ENCODE results near the gene SPN.

Gene SPN

GRCh38 chr16:29674188-29674587, 11.1 kb downstream of the SPN start:
- no peak overlapping the region for H3K4me3 ChIP-seq (ENCODE audit: insufficient read depth, low read depth, low read length, poor library complexity, severe bottlenecking)
- DNase-seq = no peak
- H3K36me3 ChIP-seq (ENCODE audit: control insufficient read depth, insufficient read depth, low read length) = no peaks in the 10 kb centered on the region
- H3K27ac ChIP-seq (ENCODE audit: insufficient read depth, low read length, poor library complexity, severe bottlenecking) = no peak overlapping the region
- H3K4me1 ChIP-seq (ENCODE audit: control insufficient read depth, insufficient read depth, low read length, poor library complexity, severe bottlenecking) = peaks cover 4% of the 10 kb centered on the region
- no peaks in the 10 kb centered on the region for H3K27me3 ChIP-seq (replicated peaks; ENCODE audit: control insufficient read depth, insufficient read depth, low read length, poor library complexity, severe bottlenecking)
- H3K9me3 ChIP-seq (ENCODE audit: control insufficient read depth, low read length) = no peaks in the 10 kb centered on the region

GRCh38 chr16:29675811-29676643, 13.0 kb downstream of the SPN start:
- H3K36me3 ChIP-seq (ENCODE audit: control insufficient read depth, insufficient read depth, low read length) = no peaks in the 10 kb centered on the region
- no peaks in the 10 kb centered on the region for H3K27me3 ChIP-seq (replicated peaks; ENCODE audit: control insufficient read depth, insufficient read depth, low read length, poor library complexity, severe bottlenecking)
- H3K4me3 ChIP-seq (ENCODE audit: insufficient read depth, low read depth, low read length, poor library complexity, severe bottlenecking) = no peak overlapping the region
- no peaks in the 10 kb centered on the region for H3K9me3 ChIP-seq (ENCODE audit: control insufficient read depth, low read length)
- H3K4me1 ChIP-seq (ENCODE audit: control insufficient read depth, insufficient read depth, low read length, poor library complexity, severe bottlenecking) = peaks cover 14% of the 10 kb centered on the region
- DNase-seq = no peak
- no peak overlapping the region for H3K27ac ChIP-seq (ENCODE audit: insufficient read depth, low read length, poor library complexity, severe bottlenecking)

GRCh38 chr16:29676989-29677785, 14.1 kb downstream of the SPN start:
- DNase-seq = no peak
- H3K9me3 ChIP-seq (ENCODE audit: control insufficient read depth, low read length) = no peaks in the 10 kb centered on the region
- no peak overlapping the region for H3K4me3 ChIP-seq (ENCODE audit: insufficient read depth, low read depth, low read length, poor library complexity, severe bottlenecking)
- no peaks in the 10 kb centered on the region for H3K27me3 ChIP-seq (replicated peaks; ENCODE audit: control insufficient read depth, insufficient read depth, low read length, poor library complexity, severe bottlenecking)
- no peak overlapping the region for H3K27ac ChIP-seq (ENCODE audit: insufficient read depth, low read length, poor library complexity, severe bottlenecking)
- H3K4me1 ChIP-seq (ENCODE audit: control insufficient read depth, insufficient read depth, low read length, poor library complexity, severe bottlenecking) = peaks cover 14% of the 10 kb centered on the region
- H3K36me3 ChIP-seq (ENCODE audit: control insufficient read depth, insufficient read depth, low read length) = no peaks in the 10 kb centered on the region

- DNase-seq = no peak
- Histone ChIP-seq H3K27me3 (replicated peaks; ENCODE audit: control insufficient read depth, insufficient read depth, low read length, poor library complexity, severe bottlenecking) (no peaks in the 10 kb centered on the region), H3K9me3 (ENCODE audit: control insufficient read depth, low read length) (no peaks in the 10 kb centered on the region), H3K36me3 (ENCODE audit: control insufficient read depth, insufficient read depth, low read length) (no peaks in the 10 kb centered on the region), H3K27ac (ENCODE audit: insufficient read depth, low read length, poor library complexity, severe bottlenecking) (no peak within 1 kb of the TSS), H3K4me3 (ENCODE audit: insufficient read depth, low read depth, low read length, poor library complexity, severe bottlenecking) (no peak within 1 kb of the TSS), H3K4me1 (ENCODE audit: control insufficient read depth, insufficient read depth, low read length, poor library complexity, severe bottlenecking) (peaks cover 14% of the 10 kb centered on the region)
Observed at GRCh38 chr16:29678691-29679267, 15.7 kb downstream of the SPN start, which contains the start of gene QPRT. QPRT (plus strand) TSS chr16:29679180; CDS start chr16:29679198, 18 bp downstream.

- Histone ChIP-seq H3K9me3 (ENCODE audit: control insufficient read depth, low read length) (no peaks in the 10 kb centered on the region), H3K27ac (ENCODE audit: insufficient read depth, low read length, poor library complexity, severe bottlenecking) (no peak overlapping the region), H3K4me1 (ENCODE audit: control insufficient read depth, insufficient read depth, low read length, poor library complexity, severe bottlenecking) (peaks cover 14% of the 10 kb centered on the region), H3K4me3 (ENCODE audit: insufficient read depth, low read depth, low read length, poor library complexity, severe bottlenecking) (no peak overlapping the region), H3K36me3 (ENCODE audit: control insufficient read depth, insufficient read depth, low read length) (no peaks in the 10 kb centered on the region), H3K27me3 (replicated peaks; ENCODE audit: control insufficient read depth, insufficient read depth, low read length, poor library complexity, severe bottlenecking) (no peaks in the 10 kb centered on the region)
- no peak for DNase-seq
Observed at GRCh38 chr16:29680180-29680598, 17.1 kb downstream of the SPN start.

- DNase-seq = no peak
- H3K9me3 ChIP-seq (ENCODE audit: control insufficient read depth, low read length) = no peaks in the 10 kb centered on the region
- no peaks in the 10 kb centered on the region for H3K36me3 ChIP-seq (ENCODE audit: control insufficient read depth, insufficient read depth, low read length)
- H3K27me3 ChIP-seq (replicated peaks; ENCODE audit: control insufficient read depth, insufficient read depth, low read length, poor library complexity, severe bottlenecking) = no peaks in the 10 kb centered on the region
- peaks cover 14% of the 10 kb centered on the region for H3K4me1 ChIP-seq (ENCODE audit: control insufficient read depth, insufficient read depth, low read length, poor library complexity, severe bottlenecking)
- no peak overlapping the region for H3K27ac ChIP-seq (ENCODE audit: insufficient read depth, low read length, poor library complexity, severe bottlenecking)
- H3K4me3 ChIP-seq (ENCODE audit: insufficient read depth, low read depth, low read length, poor library complexity, severe bottlenecking) = no peak overlapping the region
Observed at GRCh38 chr16:29683543-29684090, 20.6 kb downstream of the SPN start.

GRCh38 chr16:29684679-29685078, 21.6 kb downstream of the SPN start:
- DNase-seq = no peak
- Histone ChIP-seq H3K27ac (ENCODE audit: insufficient read depth, low read length, poor library complexity, severe bottlenecking) (no peak overlapping the region), H3K9me3 (ENCODE audit: control insufficient read depth, low read length) (no peaks in the 10 kb centered on the region), H3K4me3 (ENCODE audit: insufficient read depth, low read depth, low read length, poor library complexity, severe bottlenecking) (no peak overlapping the region), H3K4me1 (ENCODE audit: control insufficient read depth, insufficient read depth, low read length, poor library complexity, severe bottlenecking) (peaks cover 6% of the 10 kb centered on the region), H3K27me3 (replicated peaks; ENCODE audit: control insufficient read depth, insufficient read depth, low read length, poor library complexity, severe bottlenecking) (no peaks in the 10 kb centered on the region), H3K36me3 (ENCODE audit: control insufficient read depth, insufficient read depth, low read length) (no peaks in the 10 kb centered on the region)

- no peak for DNase-seq
- H3K27ac ChIP-seq (ENCODE audit: insufficient read depth, low read length, poor library complexity, severe bottlenecking) = no peak overlapping the region
- no peaks in the 10 kb centered on the region for H3K4me1 ChIP-seq (ENCODE audit: control insufficient read depth, insufficient read depth, low read length, poor library complexity, severe bottlenecking)
- no peaks in the 10 kb centered on the region for H3K36me3 ChIP-seq (ENCODE audit: control insufficient read depth, insufficient read depth, low read length)
- H3K27me3 ChIP-seq (replicated peaks; ENCODE audit: control insufficient read depth, insufficient read depth, low read length, poor library complexity, severe bottlenecking) = no peaks in the 10 kb centered on the region
- H3K4me3 ChIP-seq (ENCODE audit: insufficient read depth, low read depth, low read length, poor library complexity, severe bottlenecking) = no peak overlapping the region
- H3K9me3 ChIP-seq (ENCODE audit: control insufficient read depth, low read length) = no peaks in the 10 kb centered on the region
Observed at GRCh38 chr16:29686740-29687332, 23.8 kb downstream of the SPN start.

GRCh38 chr16:29687755-29688154, 24.7 kb downstream of the SPN start:
- DNase-seq = no peak
- Histone ChIP-seq H3K36me3 (ENCODE audit: control insufficient read depth, insufficient read depth, low read length) (no peaks in the 10 kb centered on the region), H3K27ac (ENCODE audit: insufficient read depth, low read length, poor library complexity, severe bottlenecking) (no peak overlapping the region), H3K4me3 (ENCODE audit: insufficient read depth, low read depth, low read length, poor library complexity, severe bottlenecking) (no peak overlapping the region), H3K9me3 (ENCODE audit: control insufficient read depth, low read length) (no peaks in the 10 kb centered on the region), H3K27me3 (replicated peaks; ENCODE audit: control insufficient read depth, insufficient read depth, low read length, poor library complexity, severe bottlenecking) (no peaks in the 10 kb centered on the region), H3K4me1 (ENCODE audit: control insufficient read depth, insufficient read depth, low read length, poor library complexity, severe bottlenecking) (no peaks in the 10 kb centered on the region)
